ENCODE data around the gene SNX1. TPM values are rescaled to one million over a fixed set of nuclear protein-coding genes. Genes with fewer than 3 reads are reported as not detected.

The SNX1 gene
- total RNA-seq, 1 donor from 2014 or later = 138 TPM

- Mint-ChIP-seq H3K9me3 (no peaks in the 10 kb centered on the region), H3K4me3 (peak overlapping the region; percentile 53), H3K27me3 (no peaks in the 10 kb centered on the region), H3K27ac (peak overlapping the region; percentile 99), H3K36me3 (ENCODE audit: low read depth) (peaks cover 18% of the 10 kb centered on the region), H3K4me1 (peaks cover 44% of the 10 kb centered on the region)
- no peak for TF ChIP-seq CTCF (IDR thresholded peaks at IDR 0.05)
- CTCF ChIA-PET = interaction anchor here (4.0 kb wide), 1 partner anchor 11 kb away, joined by 37 read pairs; the partner anchor contains the start of gene SNX22
- POLR2A ChIA-PET = interaction anchor here (1.4 to 5.2 kb wide), 5 partner anchors 13 to 564 kb away, joined by 3 to 124 read pairs (median 31); partner anchors contain the start of genes CIAO2A, SNX22 and TRIP4
- intact Hi-C loops (cut with micrococcal nuclease) = loop anchor here (5.0 kb wide), 1 partner anchor 538 kb away; no protein-coding TSS in a partner anchor
- ATAC-seq (ENCODE audit: low read depth) (no peak), DNase-seq (no peak)
Observed at GRCh38 chr15:64164436-64164835, 68.7 kb downstream of the SNX1 start.

- DNase-seq (no peak), ATAC-seq (ENCODE audit: low read depth) (no peak)
- Mint-ChIP-seq H3K27ac (no peak overlapping the region), H3K27me3 (no peaks in the 10 kb centered on the region), H3K36me3 (ENCODE audit: low read depth) (peaks cover 22% of the 10 kb centered on the region), H3K9me3 (no peaks in the 10 kb centered on the region), H3K4me1 (peaks cover 35% of the 10 kb centered on the region), H3K4me3 (no peak overlapping the region)
- ChIA-PET POLR2A (no interaction called here), CTCF (interaction anchor here (2.0 kb wide), 1 partner anchor 13 kb away, joined by 5 read pairs; no protein-coding TSS in a partner anchor)
- no peak for TF ChIP-seq CTCF (IDR thresholded peaks at IDR 0.05)
- intact Hi-C loops (cut with micrococcal nuclease) = no loop called here
Observed at GRCh38 chr15:64166102-64166890, 70.5 kb downstream of the SNX1 start.

- H3K9me3 Mint-ChIP-seq = no peaks in the 10 kb centered on the region
- DNase-seq = peak; percentile 40
- CTCF ChIA-PET = interaction anchor here (0.7 to 1.6 kb wide), 3 partner anchors 17 to 207 kb away, joined by 3 to 8 read pairs (median 4); partner anchors contain the start of gene PPIB
- H3K27me3 Mint-ChIP-seq = no peaks in the 10 kb centered on the region
- POLR2A ChIA-PET = interaction anchor here (0.9 to 5.3 kb wide), 4 partner anchors 17 to 207 kb away, joined by 3 to 34 read pairs (median 5); partner anchors contain the start of genes PPIB and TRIP4
- peaks cover 31% of the 10 kb centered on the region for H3K36me3 Mint-ChIP-seq (ENCODE audit: low read depth)
- no peak for TF ChIP-seq CTCF (IDR thresholded peaks at IDR 0.05)
- intact Hi-C loops (cut with micrococcal nuclease) = loop anchor here (1.0 kb wide), 1 partner anchor 17 kb away; the partner anchor contains the start of gene PPIB
- peak overlapping the region; percentile 85 for H3K27ac Mint-ChIP-seq
- H3K4me3 Mint-ChIP-seq = peak overlapping the region; percentile 56
- peaks cover 26% of the 10 kb centered on the region for H3K4me1 Mint-ChIP-seq
- ATAC-seq (ENCODE audit: low read depth) = peak; percentile 99
Observed at GRCh38 chr15:64180235-64180824, 84.5 kb downstream of the SNX1 start.

- no peak for DNase-seq
- Mint-ChIP-seq H3K27me3 (no peaks in the 10 kb centered on the region), H3K4me3 (no peak overlapping the region), H3K4me1 (peaks cover 26% of the 10 kb centered on the region), H3K27ac (peak overlapping the region; percentile 12), H3K36me3 (ENCODE audit: low read depth) (peaks cover 25% of the 10 kb centered on the region), H3K9me3 (no peaks in the 10 kb centered on the region)
- no peak for TF ChIP-seq CTCF (IDR thresholded peaks at IDR 0.05)
- POLR2A ChIA-PET = interaction anchor here (5.3 kb wide), 1 partner anchor 20 kb away, joined by 34 read pairs; the partner anchor contains the start of gene PPIB
- intact Hi-C loops (cut with micrococcal nuclease) = no loop called here
- no peak for ATAC-seq (ENCODE audit: low read depth)
- CTCF ChIA-PET = no interaction called here
Observed at GRCh38 chr15:64182859-64183370, 87.1 kb downstream of the SNX1 start.

Measured in activated B cell treated with CpG ODN at 0.5 μM for 24 hours (primary cell).